ENCODE data around the gene MDM1. TPM values are rescaled to one million over a fixed set of nuclear protein-coding genes. Genes with fewer than 3 reads are reported as not detected.

The MDM1 gene
- 21.6 and 22.4 TPM in 2 replicates for total RNA-seq

GRCh38 chr12:68331869-68332727 is at the start of gene MDM1:
TSS of gene MDM1 (minus strand) at chr12:68332362. CDS start at chr12:68332245, 117 bp downstream.

GRCh38 chr12:68253504-68253903 is 78.7 kb downstream of the MDM1 start, which contains the start of gene IL22:
TSS of gene IL22 (minus strand) at chr12:68253604. CDS start at chr12:68253448, 156 bp downstream.

Other genes starting within 250 kb of the MDM1 start
- not detected in 2 replicates for gene IFNG, start 172.6 kb downstream of the MDM1 start, total RNA-seq
- gene IL26, start 106.6 kb downstream of the MDM1 start, total RNA-seq, result not detected in 2 replicates
- not detected in 2 replicates for gene IL22, start 78.8 kb downstream of the MDM1 start, total RNA-seq

Data from uterine smooth muscle cell (primary cell).